ENCODE results near the gene ADIG.

The ADIG gene

GRCh38 chr20:38555395-38555794 lies 25.6 kb upstream of the ADIG start:
- H3K27me3 ChIP-seq (ENCODE audit: insufficient read depth, low read depth): no peaks in the 10 kb centered on the region
- H3K27ac ChIP-seq: no peak overlapping the region
- no peaks in the 10 kb centered on the region for H3K79me2 ChIP-seq (ENCODE audit: insufficient read depth, low read depth)
- no peak for TF ChIP-seq CTCF (conservative IDR thresholded peaks at IDR 0.05; ENCODE audit: low read depth, low read length)
- H3K4me1 ChIP-seq (ENCODE audit: low read depth, poor library complexity, severe bottlenecking): no peaks in the 10 kb centered on the region
- H3K9ac ChIP-seq: no peak overlapping the region
- no peak overlapping the region for H3K4me3 ChIP-seq (IDR thresholded peaks at IDR 0.05; ENCODE audit: insufficient read depth, low read depth, low read length)
- peaks cover 5% of the 10 kb centered on the region; the same call in 1 of the 2 replicates for H3K36me3 ChIP-seq (ENCODE audit: insufficient read depth)
- no peak overlapping the region for H3K4me2 ChIP-seq
- H4K20me1 ChIP-seq (ENCODE audit: insufficient read depth): no peaks in the 10 kb centered on the region
- no peak overlapping the region for H2AFZ ChIP-seq (ENCODE audit: low read depth)

DNA sequence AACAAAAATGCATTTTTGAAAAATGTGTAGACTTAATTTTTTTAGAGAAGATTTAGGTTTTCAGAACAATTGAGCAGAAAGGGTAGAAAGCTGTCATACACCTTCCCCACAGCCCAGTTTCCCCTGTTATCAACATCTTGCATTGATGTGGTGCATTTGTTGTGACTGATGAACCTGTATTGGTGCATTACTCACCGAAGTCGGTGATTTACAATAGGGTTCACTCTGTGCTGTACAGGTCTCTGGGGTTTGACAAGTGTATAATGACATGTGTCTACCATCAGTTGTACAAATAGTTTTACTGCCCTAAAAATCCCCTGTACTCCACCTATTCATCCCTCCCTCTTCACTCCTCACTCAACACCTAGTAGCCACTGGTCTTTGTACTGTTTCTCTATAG lies 23.8 kb upstream of the ADIG start:
- H3K36me3 ChIP-seq (ENCODE audit: insufficient read depth): peaks cover 5% of the 10 kb centered on the region; the same call in 1 of the 2 replicates

GRCh38 chr20:38558596-38559360 lies 22.2 kb upstream of the ADIG start:
- no peaks in the 10 kb centered on the region for H3K79me2 ChIP-seq (ENCODE audit: insufficient read depth, low read depth)
- no peak overlapping the region for H3K4me2 ChIP-seq
- peaks cover 5% of the 10 kb centered on the region; the same call in 1 of the 2 replicates for H3K36me3 ChIP-seq (ENCODE audit: insufficient read depth)
- no peak overlapping the region for H3K27ac ChIP-seq
- no peak for TF ChIP-seq CTCF (conservative IDR thresholded peaks at IDR 0.05; ENCODE audit: low read depth, low read length)
- H2AFZ ChIP-seq (ENCODE audit: low read depth): no peak overlapping the region
- no peaks in the 10 kb centered on the region for H3K4me1 ChIP-seq (ENCODE audit: low read depth, poor library complexity, severe bottlenecking)
- no peak overlapping the region for H3K9ac ChIP-seq
- no peaks in the 10 kb centered on the region for H3K27me3 ChIP-seq (ENCODE audit: insufficient read depth, low read depth)
- no peaks in the 10 kb centered on the region for H4K20me1 ChIP-seq (ENCODE audit: insufficient read depth)
- H3K4me3 ChIP-seq (IDR thresholded peaks at IDR 0.05; ENCODE audit: insufficient read depth, low read depth, low read length): no peak overlapping the region

More for the DNA sequence above, 23.8 kb upstream of the ADIG start:
- Histone ChIP-seq H2AFZ (ENCODE audit: low read depth) (no peak overlapping the region), H3K79me2 (ENCODE audit: insufficient read depth, low read depth) (no peaks in the 10 kb centered on the region), H4K20me1 (ENCODE audit: insufficient read depth) (no peaks in the 10 kb centered on the region), H3K9ac (no peak overlapping the region), H3K27me3 (ENCODE audit: insufficient read depth, low read depth) (no peaks in the 10 kb centered on the region), H3K4me3 (IDR thresholded peaks at IDR 0.05; ENCODE audit: insufficient read depth, low read depth, low read length) (no peak overlapping the region), H3K27ac (no peak overlapping the region), H3K4me1 (ENCODE audit: low read depth, poor library complexity, severe bottlenecking) (no peaks in the 10 kb centered on the region), H3K4me2 (no peak overlapping the region)
- TF ChIP-seq CTCF (conservative IDR thresholded peaks at IDR 0.05; ENCODE audit: low read depth, low read length): no peak

DNA sequence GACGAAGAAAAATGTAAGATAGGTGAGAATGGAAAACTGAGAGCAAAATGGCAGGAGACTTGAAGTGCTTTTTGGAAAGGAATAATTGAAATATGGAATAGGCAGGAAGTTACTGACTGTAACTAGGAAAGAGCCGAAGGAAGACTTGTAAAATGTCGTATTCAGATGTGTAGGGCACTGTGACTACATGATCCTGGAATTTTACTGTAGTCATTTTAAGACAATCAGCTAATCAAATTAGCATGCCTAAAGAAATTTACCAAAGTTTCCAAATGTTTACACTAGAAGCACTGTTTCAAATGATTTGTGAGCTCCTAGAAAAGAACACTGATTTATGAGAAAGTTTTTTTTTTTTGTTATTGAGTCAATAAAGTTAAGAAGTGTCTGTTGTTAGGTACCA lies 21.2 kb upstream of the ADIG start:
- Histone ChIP-seq H3K36me3 (ENCODE audit: insufficient read depth) (peaks cover 2% of the 10 kb centered on the region; the same call in 1 of the 2 replicates), H3K4me1 (ENCODE audit: low read depth, poor library complexity, severe bottlenecking) (no peaks in the 10 kb centered on the region), H3K79me2 (ENCODE audit: insufficient read depth, low read depth) (no peaks in the 10 kb centered on the region), H3K4me2 (no peak overlapping the region), H3K4me3 (IDR thresholded peaks at IDR 0.05; ENCODE audit: insufficient read depth, low read depth, low read length) (no peak overlapping the region), H4K20me1 (ENCODE audit: insufficient read depth) (no peaks in the 10 kb centered on the region), H3K27ac (no peak overlapping the region), H3K27me3 (ENCODE audit: insufficient read depth, low read depth) (no peaks in the 10 kb centered on the region), H2AFZ (ENCODE audit: low read depth) (no peak overlapping the region), H3K9ac (no peak overlapping the region)
- TF ChIP-seq CTCF (conservative IDR thresholded peaks at IDR 0.05; ENCODE audit: low read depth, low read length): no peak
